Naive thymus-derived CD4-positive, alpha-beta T cell (primary cell): ENCODE results near the gene PTPN5. TPM values are rescaled to one million over a fixed set of nuclear protein-coding genes. Genes with fewer than 3 reads are reported as not detected.

Experiments
- ATAC-seq: fragments of 150-1000 bp; cut with Tn5 transposase; 2 replicates; pipeline ENCODE4 v1.10.0; 2021; ENCODE audit warnings: mild to moderate bottlenecking, moderate library complexity
- CTCF ChIA-PET: fragments of 350-600 bp; sonication (Branson Sonifier 250); formaldehyde crosslinking; loops from one replicate; lab custom pipeline; 2021; ENCODE audit warnings: antibody characterized with exemption; lab: Charles Lee
- POLR2A ChIA-PET: fragments of 350-600 bp; sonication (Branson Sonifier 250); formaldehyde crosslinking; loops from one replicate; lab custom pipeline; 2021; ENCODE audit warnings: antibody characterized with exemption, inconsistent platforms; lab: Charles Lee
- DNase-seq, 9 donors: peaks; one replicate each; pipeline versions ENCODE4 v3.0.0 to v3.0.0-alpha.2; 2020 to 2022; ENCODE audit warnings: mixed read lengths in 1 of 9
- H3K27ac ChIP-seq: one replicate; pipeline ENCODE4 v1.7.0; 2013; ENCODE audit warnings: mild to moderate bottlenecking, low read depth, low read length, moderate library complexity
- H3K27me3 ChIP-seq, 2 donors: one replicate each; pipeline ENCODE4 v1.7.0; 2013; ENCODE audit warnings: low read length in 2 of 2, mild to moderate bottlenecking in 2 of 2, moderate library complexity in 2 of 2; ENCODE audit not compliant: control insufficient read depth in 2 of 2, insufficient read depth in 2 of 2
- H3K36me3 ChIP-seq, 3 experiments: 1 replicate in 2 of 3; 2 replicates in 1 of 3; pipeline ENCODE4 v1.7.0; 2013; ENCODE audit warnings: low read length in 3 of 3, mild to moderate bottlenecking in 3 of 3, moderate library complexity in 1 of 3; ENCODE audit not compliant: insufficient read depth in 3 of 3, control insufficient read depth in 2 of 3
- H3K4me1 ChIP-seq, 2 donors: one replicate each; pipeline ENCODE4 v1.7.0; 2013; ENCODE audit warnings: low read length in 2 of 2, mild to moderate bottlenecking in 2 of 2, moderate library complexity in 1 of 2; ENCODE audit not compliant: control insufficient read depth in 2 of 2, insufficient read depth in 2 of 2
- H3K4me3 ChIP-seq: 2 replicates; pipeline ENCODE4 v1.7.0; 2013; ENCODE audit warnings: mild to moderate bottlenecking, low read length
- H3K9me3 ChIP-seq, 3 experiments: 1 replicate in 2 of 3; 2 replicates in 1 of 3; pipeline ENCODE4 v1.7.0; 2013; ENCODE audit warnings: low read length in 3 of 3; ENCODE audit not compliant: control insufficient read depth in 2 of 3
- H3K27ac Mint-ChIP-seq, 9 donors: one replicate each; pipeline ENCODE4 v1.8.0; 2020 to 2022; ENCODE audit warnings: mixed read lengths in 9 of 9, mild to moderate bottlenecking in 8 of 9, moderate library complexity in 5 of 9, inconsistent platforms in 2 of 9
- H3K27me3 Mint-ChIP-seq, 5 donors: one replicate each; pipeline ENCODE4 v1.8.0; 2021 to 2022; ENCODE audit warnings: mixed read lengths in 5 of 5, mild to moderate bottlenecking in 1 of 5
- H3K36me3 Mint-ChIP-seq, 5 donors: one replicate each; pipeline ENCODE4 v1.8.0; 2020 to 2022; ENCODE audit warnings: mixed read lengths in 5 of 5, mild to moderate bottlenecking in 3 of 5, inconsistent platforms in 1 of 5
- H3K4me1 Mint-ChIP-seq, 7 donors: one replicate each; pipeline ENCODE4 v1.8.0; 2020 to 2022; ENCODE audit warnings: mixed read lengths in 7 of 7, mild to moderate bottlenecking in 3 of 7, inconsistent platforms in 1 of 7
- H3K4me3 Mint-ChIP-seq, 10 donors: one replicate each; pipeline ENCODE4 v1.8.0; 2020 to 2022; ENCODE audit warnings: mild to moderate bottlenecking in 10 of 10, mixed read lengths in 10 of 10, moderate library complexity in 6 of 10, inconsistent platforms in 2 of 10
- H3K9me3 Mint-ChIP-seq, 11 donors: one replicate each; pipeline ENCODE4 v1.8.0; 2020 to 2022; ENCODE audit warnings: mixed read lengths in 11 of 11, mild to moderate bottlenecking in 4 of 11, inconsistent platforms in 1 of 11, moderate library complexity in 1 of 11
- intact Hi-C, 2 donors: fragments of 100-400 bp; cut with micrococcal nuclease; formaldehyde crosslinking; loops; one replicate each; pipeline ENCODE4 v1.15.1; 2023
- polyA plus RNA-seq, 2 donors: library from polyadenylated mRNA; unstranded; fragments of 300-500 nt; fragmentation: Illumina TruSeq; gene quantifications; one replicate each; pipeline ENCODE4 v1.2.3, GENCODE V29; 2021
- total RNA-seq, 6 experiments: library from RNA in 5 of 6; stranded (reverse) in 5 of 6; gene quantifications; 1 replicate in 5 of 6; 2 replicates in 1 of 6; pipeline ENCODE4 v1.2.3 and lab custom pipeline; 2021 to 2026

PTPN5 gene
- total and polyA plus RNA-seq, 7 experiments from 2014 or later = not detected

GRCh38 chr11:18730020-18730419, 61.6 kb downstream of the PTPN5 start:
- DNase-seq = no peak
- Histone ChIP-seq H3K4me3 (no peak overlapping the region), H3K9me3 (no peaks in the 10 kb centered on the region), H3K27me3 (no peaks in the 10 kb centered on the region), H3K27ac (no peak overlapping the region), H3K36me3 (no peaks in the 10 kb centered on the region), H3K4me1 (peaks cover 5 to 6% of the 10 kb centered on the region in 2 donors)
- Mint-ChIP-seq H3K9me3 (no peaks in the 10 kb centered on the region), H3K4me1 (peaks cover 4 to 15% (median 13%) of the 10 kb centered on the region in 7 donors), H3K27ac (peak overlapping the region in 1 of 9 donors; percentile 12), H3K27me3 (peaks cover 0 to 4% (median 0%) of the 10 kb centered on the region in 5 donors), H3K4me3 (no peak overlapping the region), H3K36me3 (no peaks in the 10 kb centered on the region)
- POLR2A ChIA-PET = interaction anchor here (1.0 kb wide), 1 partner anchor 9 kb away, joined by 3 read pairs; no protein-coding TSS in a partner anchor
- CTCF ChIA-PET = interaction anchor here (0.5 to 1.3 kb wide), 6 partner anchors 8 to 188 kb away, joined by 3 to 11 read pairs (median 4); no protein-coding TSS in a partner anchor
- intact Hi-C loops = loop anchor here in 1 of 2 donors (5.0 kb wide), 1 partner anchor 488 kb away; no protein-coding TSS in a partner anchor
- no peak for ATAC-seq

GRCh38 chr11:18729426-18729825, 62.2 kb downstream of the PTPN5 start:
- peaks cover 5 to 6% of the 10 kb centered on the region in 2 donors for H3K4me1 ChIP-seq
- Mint-ChIP-seq H3K4me1 (peaks cover 4 to 15% (median 13%) of the 10 kb centered on the region in 7 donors), H3K4me3 (peak overlapping the region in 1 of 10 donors; percentile 39), H3K27me3 (peaks cover 0 to 2% (median 0%) of the 10 kb centered on the region in 5 donors), H3K36me3 (no peaks in the 10 kb centered on the region), H3K27ac (no peak overlapping the region), H3K9me3 (no peaks in the 10 kb centered on the region)
- ATAC-seq (no peak), DNase-seq (no peak)
- POLR2A ChIA-PET = no interaction called here
- intact Hi-C loops = no loop called here
- CTCF ChIA-PET = interaction anchor here (0.6 to 1.3 kb wide), 6 partner anchors 10 to 333 kb away, joined by 3 to 11 read pairs (median 4); no protein-coding TSS in a partner anchor
- no peaks in the 10 kb centered on the region for H3K36me3 ChIP-seq
- no peak overlapping the region for H3K27ac ChIP-seq
- H3K9me3 ChIP-seq = no peaks in the 10 kb centered on the region
- no peaks in the 10 kb centered on the region for H3K27me3 ChIP-seq
- H3K4me3 ChIP-seq = no peak overlapping the region

- Mint-ChIP-seq H3K27ac (no peak overlapping the region), H3K36me3 (no peaks in the 10 kb centered on the region), H3K4me3 (no peak overlapping the region), H3K9me3 (no peaks in the 10 kb centered on the region), H3K27me3 (peaks cover 0 to 6% (median 0%) of the 10 kb centered on the region in 5 donors), H3K4me1 (peaks cover 4 to 15% (median 13%) of the 10 kb centered on the region in 7 donors)
- no peaks in the 10 kb centered on the region for H3K27me3 ChIP-seq
- ChIA-PET POLR2A (interaction anchor here (0.6 to 1.6 kb wide), 3 partner anchors 25 to 188 kb away, joined by 3 to 6 read pairs (median 4); no protein-coding TSS in a partner anchor), CTCF (interaction anchor here (0.6 to 2.0 kb wide), 6 partner anchors 9 to 480 kb away, joined by 3 to 13 read pairs (median 4); partner anchors contain the start of gene SAA2)
- H3K27ac ChIP-seq = no peak overlapping the region
- no peak for DNase-seq
- no peaks in the 10 kb centered on the region for H3K36me3 ChIP-seq
- intact Hi-C loops = no loop called here
- no peak for ATAC-seq
- no peak overlapping the region for H3K4me3 ChIP-seq
- H3K4me1 ChIP-seq = peaks cover 5 to 6% of the 10 kb centered on the region in 2 donors
- H3K9me3 ChIP-seq = no peaks in the 10 kb centered on the region
These were observed 62.9 kb downstream of the PTPN5 start for GRCh38 chr11:18728658-18729057.

- Mint-ChIP-seq H3K4me3 (peak overlapping the region in 4 of 10 donors; percentile 2 to 45 (median 20)), H3K27ac (peak overlapping the region in 5 of 9 donors; percentile 13 to 58 (median 43)), H3K4me1 (peaks cover 4 to 15% (median 13%) of the 10 kb centered on the region in 7 donors), H3K9me3 (no peaks in the 10 kb centered on the region), H3K27me3 (peaks cover 0 to 12% (median 0%) of the 10 kb centered on the region in 5 donors), H3K36me3 (no peaks in the 10 kb centered on the region)
- peak; percentile 80 for ATAC-seq
- ChIA-PET POLR2A (interaction anchor here (0.6 to 1.6 kb wide), 2 partner anchors 37 to 187 kb away, joined by 4 to 6 read pairs; no protein-coding TSS in a partner anchor), CTCF (interaction anchor here (0.6 to 2.0 kb wide), 6 partner anchors 10 to 552 kb away, joined by 3 to 13 read pairs (median 4); partner anchors contain the start of gene SAA2)
- intact Hi-C loops = loop anchor here (1.0 kb wide), 2 partner anchors 187 to 612 kb away; no protein-coding TSS in a partner anchor
- Histone ChIP-seq H3K27me3 (no peaks in the 10 kb centered on the region), H3K9me3 (no peaks in the 10 kb centered on the region), H3K36me3 (no peaks in the 10 kb centered on the region), H3K4me1 (peaks cover 5 to 6% of the 10 kb centered on the region in 2 donors), H3K4me3 (no peak overlapping the region), H3K27ac (no peak overlapping the region)
- peak in 8 of 9 donors; percentile 43 to 67 (median 56) for DNase-seq
These were observed 63.9 kb downstream of the PTPN5 start for GRCh38 chr11:18727479-18728236.

- H3K36me3 ChIP-seq = peaks cover 0 to 3% (median 0%) of the 10 kb centered on the region in 3 experiments
- H3K36me3 Mint-ChIP-seq = no peaks in the 10 kb centered on the region
- H3K9me3 ChIP-seq = no peaks in the 10 kb centered on the region
- ATAC-seq (no peak), DNase-seq (no peak)
- no peak within 1 kb of the TSS for H3K27ac ChIP-seq
- intact Hi-C loops = no loop called here
- H3K27ac Mint-ChIP-seq = no peak within 1 kb of the TSS
- peaks cover 11 to 17% (median 13%) of the 10 kb centered on the region in 7 donors for H3K4me1 Mint-ChIP-seq
- H3K27me3 Mint-ChIP-seq = peaks cover 0 to 10% (median 0%) of the 10 kb centered on the region in 5 donors
- CTCF ChIA-PET = interaction anchor here (0.9 kb wide), 1 partner anchor 108 kb away, joined by 3 read pairs; no protein-coding TSS in a partner anchor
- POLR2A ChIA-PET = no interaction called here
- peaks cover 5 to 6% of the 10 kb centered on the region in 2 donors for H3K4me1 ChIP-seq
- H3K27me3 ChIP-seq = no peaks in the 10 kb centered on the region
- no peak within 1 kb of the TSS for H3K4me3 Mint-ChIP-seq
- no peaks in the 10 kb centered on the region for H3K9me3 Mint-ChIP-seq
- no peak within 1 kb of the TSS for H3K4me3 ChIP-seq
These were observed 65.6 kb downstream of the PTPN5 start, which contains the start of gene IGSF22 for GRCh38 chr11:18726040-18726439. Gene IGSF22, minus strand, starts transcription at chr11:18726188. Its CDS starts 1,952 bp downstream, at chr11:18724236.

- ATAC-seq = no peak
- no peaks in the 10 kb centered on the region for H3K36me3 Mint-ChIP-seq
- ChIA-PET POLR2A (interaction anchor here (0.6 to 1.3 kb wide), 3 partner anchors 10 to 334 kb away, joined by 3 to 4 read pairs (median 3); no protein-coding TSS in a partner anchor), CTCF (interaction anchor here (0.7 to 1.5 kb wide), 2 partner anchors 38 to 184 kb away, joined by 3 to 5 read pairs; no protein-coding TSS in a partner anchor)
- H3K27me3 Mint-ChIP-seq = peaks cover 0 to 22% (median 0%) of the 10 kb centered on the region in 5 donors
- peak overlapping the region in 1 of 9 donors; percentile 82 for H3K27ac Mint-ChIP-seq
- intact Hi-C loops = loop anchor here (2.0 to 5.0 kb wide), 6 partner anchors 135 to 712 kb away; partner anchors contain the start of genes TSG101 (in 2 of the 2), UEVLD (in 2 of the 2), GTF2H1 (in 1 of the 2) and HPS5 (in 1 of the 2)
- no peaks in the 10 kb centered on the region for H3K27me3 ChIP-seq
- H3K4me3 ChIP-seq = no peak overlapping the region
- H3K27ac ChIP-seq = no peak overlapping the region
- H3K9me3 Mint-ChIP-seq = no peaks in the 10 kb centered on the region
- no peak for DNase-seq
- H3K4me1 Mint-ChIP-seq = peaks cover 13 to 25% (median 18%) of the 10 kb centered on the region in 7 donors
- no peaks in the 10 kb centered on the region for H3K9me3 ChIP-seq
- peaks cover 0 to 3% (median 0%) of the 10 kb centered on the region in 3 experiments for H3K36me3 ChIP-seq
- no peak overlapping the region for H3K4me3 Mint-ChIP-seq
- H3K4me1 ChIP-seq = peaks cover 5 to 10% of the 10 kb centered on the region in 2 donors
These were observed 67.6 kb downstream of the PTPN5 start for GRCh38 chr11:18723991-18724390.
